H1 (cell line): ENCODE results near the gene NANOGP8.

Experiments used
- CHD1 ChIP-seq: IDR thresholded peaks from 2 replicates; pipeline ENCODE4 v1.6.1; 2012; ENCODE audit warnings: low read depth, low read length, improper control_type of control experiment
- FOSL1 ChIP-seq: IDR thresholded peaks from 2 replicates; pipeline ENCODE4 v1.6.1; 2011; ENCODE audit warnings: mild to moderate bottlenecking, low read depth, low read length, moderate library complexity; ENCODE audit not compliant: insufficient read depth
- GTF2F1 ChIP-seq: IDR thresholded peaks from 2 replicates; pipeline ENCODE4 v1.6.1; 2012; ENCODE audit warnings: low read depth, low read length, improper control_type of control experiment, borderline replicate concordance
- NANOG ChIP-seq: IDR thresholded peaks from 2 replicates; pipeline ENCODE4 v1.6.1; 2011; ENCODE audit warnings: low read length, low read depth, mild to moderate bottlenecking, inconsistent platforms; ENCODE audit not compliant: insufficient read depth, poor library complexity, severe bottlenecking
- POLR2AphosphoS5 ChIP-seq: IDR thresholded peaks from 2 replicates; pipeline ENCODE4 v1.6.1; 2011; ENCODE audit warnings: low read depth, low read length
- RFX5 ChIP-seq: IDR thresholded peaks from 2 replicates; pipeline ENCODE4 v1.6.1; 2011; ENCODE audit warnings: low read depth, low read length, improper control_type of control experiment, borderline replicate concordance
- SIN3A ChIP-seq, 2 experiments: IDR thresholded peaks in 1 of 2; conservative IDR thresholded peaks in 1 of 2; 2 replicates each; pipeline ENCODE4 v1.6.1; 2011 to 2012; ENCODE audit warnings: low read length in 2 of 2, improper control_type of control experiment in 1 of 2, low read depth in 1 of 2, mild to moderate bottlenecking in 1 of 2
- TAF1 ChIP-seq: IDR thresholded peaks from 2 replicates; pipeline ENCODE4 v1.6.1; 2011; ENCODE audit warnings: mild to moderate bottlenecking, low read depth, low read length
- YY1 ChIP-seq: IDR thresholded peaks from 2 replicates; pipeline ENCODE4 v1.6.1; 2011; ENCODE audit warnings: low read depth, mild to moderate bottlenecking, low read length
- TF ChIP-seq, protein P1 (sequence below), 3 experiments: IDR thresholded peaks; 1 replicate in 2 of 3; 2 replicates in 1 of 3; pipeline versions ENCODE4 v1.5.1 to v1.6.1; 2011; ENCODE audit warnings: low read length in 3 of 3, mild to moderate bottlenecking in 3 of 3, inconsistent platforms in 2 of 3, low read depth in 1 of 3, moderate library complexity in 1 of 3; ENCODE audit not compliant: insufficient read depth in 1 of 3; ENCODE audit errors: control extremely low read depth in 1 of 3

GRCh38 chr15:35130245-35130644 lies 45.1 kb upstream of the NANOGP8 start:
- TF ChIP-seq POLR2AphosphoS5 (no peak), FOSL1 (no peak), TAF1 (no peak), CHD1 (no peak), GTF2F1 (no peak), RFX5 (no peak), YY1 (no peak), SIN3A (conservative IDR thresholded peaks at IDR 0.05 in 1 of 2, IDR thresholded peaks at IDR 0.05 in 1 of 2; ENCODE audit: low read depth in 1 of 2, low read length in 2 of 2) (no peak), NANOG (no peak)
- TF ChIP-seq, protein P1, sequence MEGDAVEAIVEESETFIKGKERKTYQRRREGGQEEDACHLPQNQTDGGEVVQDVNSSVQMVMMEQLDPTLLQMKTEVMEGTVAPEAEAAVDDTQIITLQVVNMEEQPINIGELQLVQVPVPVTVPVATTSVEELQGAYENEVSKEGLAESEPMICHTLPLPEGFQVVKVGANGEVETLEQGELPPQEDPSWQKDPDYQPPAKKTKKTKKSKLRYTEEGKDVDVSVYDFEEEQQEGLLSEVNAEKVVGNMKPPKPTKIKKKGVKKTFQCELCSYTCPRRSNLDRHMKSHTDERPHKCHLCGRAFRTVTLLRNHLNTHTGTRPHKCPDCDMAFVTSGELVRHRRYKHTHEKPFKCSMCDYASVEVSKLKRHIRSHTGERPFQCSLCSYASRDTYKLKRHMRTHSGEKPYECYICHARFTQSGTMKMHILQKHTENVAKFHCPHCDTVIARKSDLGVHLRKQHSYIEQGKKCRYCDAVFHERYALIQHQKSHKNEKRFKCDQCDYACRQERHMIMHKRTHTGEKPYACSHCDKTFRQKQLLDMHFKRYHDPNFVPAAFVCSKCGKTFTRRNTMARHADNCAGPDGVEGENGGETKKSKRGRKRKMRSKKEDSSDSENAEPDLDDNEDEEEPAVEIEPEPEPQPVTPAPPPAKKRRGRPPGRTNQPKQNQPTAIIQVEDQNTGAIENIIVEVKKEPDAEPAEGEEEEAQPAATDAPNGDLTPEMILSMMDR (IDR thresholded peaks at IDR 0.05; ENCODE audit: control extremely low read depth in 1 of 3, insufficient read depth in 1 of 3, low read depth in 1 of 3, low read length in 3 of 3): no peak
